ENCODE measurements around the gene IGFL2.

GRCh38 chr19:46160233-46160775 lies 12.3 kb downstream of the IGFL2 start:
- TF ChIP-seq YY1 (IDR thresholded peaks at IDR 0.05; ENCODE audit: insufficient read depth, insufficient read length) (no peak), SUZ12 (IDR thresholded peaks at IDR 0.05; ENCODE audit: extremely low read depth, insufficient read depth, insufficient read length) (no peak)

Measured in NT2/D1 (cell line).